ENCODE data around the gene EPN1. TPM values are rescaled to one million over a fixed set of nuclear protein-coding genes. Genes with fewer than 3 reads are reported as not detected.
"Not testable (repeated sequence)": the region's sequence is repeated elsewhere in the genome, so short reads cannot be mapped to it uniquely, and the experiment has no call there.

Gene EPN1
- total RNA-seq, 6 experiments from 2014 or later: 176 to 191 (median 185) TPM

GRCh38 chr19:55717251-55717650, 42.2 kb downstream of the EPN1 start:
- TF ChIP-seq CTCF (IDR thresholded peaks at IDR 0.05): no peak
- Mint-ChIP-seq H3K9me3 (peaks cover 28% of the 10 kb centered on the region), H3K27me3 (ENCODE audit: insufficient read depth) (peaks cover 18% of the 10 kb centered on the region), H3K27ac (no peak overlapping the region), H3K4me3 (no peak overlapping the region), H3K4me1 (ENCODE audit: low read depth) (no peaks in the 10 kb centered on the region), H3K36me3 (ENCODE audit: low read depth) (peaks cover 4% of the 10 kb centered on the region; the same call in 1 of the 2 replicates)
- no peak for DNase-seq

- H3K27ac Mint-ChIP-seq; DNase-seq; H3K4me3 Mint-ChIP-seq; H3K36me3 Mint-ChIP-seq (ENCODE audit: low read depth); H3K4me1 Mint-ChIP-seq (ENCODE audit: low read depth): not testable (repeated sequence)
- Mint-ChIP-seq H3K9me3 (peaks cover 20% of the 10 kb centered on the region), H3K27me3 (ENCODE audit: insufficient read depth) (peaks cover 18% of the 10 kb centered on the region)
Measured at GRCh38 chr19:55717879-55718711, 43.1 kb downstream of the EPN1 start.

GRCh38 chr19:55720214-55720746, 45.3 kb downstream of the EPN1 start:
- no peak for DNase-seq
- no peak overlapping the region for H3K27ac Mint-ChIP-seq
- H3K9me3 Mint-ChIP-seq: peaks cover 18% of the 10 kb centered on the region
- H3K4me3 Mint-ChIP-seq: no peak overlapping the region
- H3K4me1 Mint-ChIP-seq (ENCODE audit: low read depth): no peaks in the 10 kb centered on the region
- no peak for TF ChIP-seq CTCF (IDR thresholded peaks at IDR 0.05)
- H3K27me3 Mint-ChIP-seq (ENCODE audit: insufficient read depth): peaks cover 20% of the 10 kb centered on the region
- H3K36me3 Mint-ChIP-seq (ENCODE audit: low read depth): no peaks in the 10 kb centered on the region

- peaks cover 20% of the 10 kb centered on the region for H3K27me3 Mint-ChIP-seq (ENCODE audit: insufficient read depth)
- H3K27ac Mint-ChIP-seq: no peak overlapping the region
- no peak overlapping the region for H3K4me3 Mint-ChIP-seq
- H3K36me3 Mint-ChIP-seq (ENCODE audit: low read depth): no peaks in the 10 kb centered on the region
- no peak for DNase-seq
- TF ChIP-seq CTCF (IDR thresholded peaks at IDR 0.05): no peak
- peaks cover 18% of the 10 kb centered on the region for H3K9me3 Mint-ChIP-seq
- H3K4me1 Mint-ChIP-seq (ENCODE audit: low read depth): no peaks in the 10 kb centered on the region
Measured at GRCh38 chr19:55720801-55721200, 45.8 kb downstream of the EPN1 start.

GRCh38 chr19:55723491-55723890, 48.5 kb downstream of the EPN1 start:
- Mint-ChIP-seq H3K4me1 (ENCODE audit: low read depth) (no peaks in the 10 kb centered on the region), H3K27ac (no peak overlapping the region), H3K36me3 (ENCODE audit: low read depth) (no peaks in the 10 kb centered on the region), H3K4me3 (no peak overlapping the region), H3K9me3 (peaks cover 18% of the 10 kb centered on the region), H3K27me3 (ENCODE audit: insufficient read depth) (peaks cover 5% of the 10 kb centered on the region)
- TF ChIP-seq CTCF (IDR thresholded peaks at IDR 0.05): no peak
- no peak for DNase-seq

- not testable (repeated sequence) for H3K9me3 Mint-ChIP-seq; H3K4me3 Mint-ChIP-seq; H3K27ac Mint-ChIP-seq; H3K36me3 Mint-ChIP-seq (ENCODE audit: low read depth); H3K4me1 Mint-ChIP-seq (ENCODE audit: low read depth); DNase-seq; H3K27me3 Mint-ChIP-seq (ENCODE audit: insufficient read depth)
Measured at GRCh38 chr19:55730378-55730777, 55.4 kb downstream of the EPN1 start.

All from HFFc6 (cell line).